ENCODE results near the gene DIP2C.

DNA sequence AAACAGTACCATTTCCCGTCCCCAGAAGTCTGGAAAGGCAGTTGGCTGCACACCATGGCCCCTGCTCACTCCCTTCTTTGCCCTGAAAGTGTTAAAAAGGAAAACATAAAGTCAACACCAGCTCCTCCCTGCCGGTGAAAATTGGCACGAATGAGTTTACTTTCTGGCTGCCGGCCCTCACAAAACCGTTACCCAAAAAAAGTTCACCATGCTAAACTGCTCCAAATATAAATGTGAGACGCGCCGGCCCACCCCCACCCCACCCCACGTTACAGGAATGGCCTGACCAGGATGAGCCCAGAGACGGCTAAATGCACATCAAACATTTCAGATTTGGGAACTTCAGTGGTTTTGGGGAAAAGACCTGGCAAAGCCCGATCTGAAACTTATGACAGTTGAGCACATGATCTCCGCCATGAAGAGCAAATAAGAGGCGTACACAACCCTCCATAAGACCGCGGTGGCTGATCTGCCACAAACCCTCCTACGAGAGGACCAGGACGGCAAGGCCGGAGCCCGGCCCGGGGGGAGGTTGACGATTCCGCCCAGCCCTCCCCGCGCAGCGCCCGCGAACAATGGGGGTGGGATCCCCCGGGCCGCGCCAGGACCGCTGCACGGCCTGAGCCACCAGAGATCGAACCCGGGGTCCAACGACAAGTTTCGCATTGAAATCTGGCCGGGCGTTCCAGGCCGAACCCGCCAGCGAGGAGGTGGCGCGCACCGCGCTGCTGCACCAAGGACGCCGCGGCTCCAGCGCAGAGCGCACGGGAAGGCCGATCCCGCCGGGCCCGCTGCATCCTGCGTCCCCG is 952 bp downstream of the DIP2C start:
- no peak for TF ChIP-seq CTCF (IDR thresholded peaks at IDR 0.05)
- no peak for TF ChIP-seq POLR2A (IDR thresholded peaks at IDR 0.05)
- no peak for TF ChIP-seq POLR2AphosphoS5 (IDR thresholded peaks at IDR 0.05)
- TF ChIP-seq EP300 (IDR thresholded peaks at IDR 0.05), result no peak

All from stomach (tissue), 4 donors.